Naive thymus-derived CD4-positive, alpha-beta T cell (primary cell): ENCODE measurements around the gene NKAIN2. TPM values are rescaled to one million over a fixed set of nuclear protein-coding genes. Genes with fewer than 3 reads are reported as not detected.

ENCODE experiments used
- ATAC-seq: fragments of 150-1000 bp; cut with Tn5 transposase; 2 replicates; pipeline ENCODE4 v1.10.0; 2021; ENCODE audit warnings: mild to moderate bottlenecking, moderate library complexity
- CTCF ChIA-PET: fragments of 350-600 bp; sonication (Branson Sonifier 250); formaldehyde crosslinking; loops from one replicate; lab custom pipeline; 2021; ENCODE audit warnings: antibody characterized with exemption; lab: Charles Lee
- POLR2A ChIA-PET: fragments of 350-600 bp; sonication (Branson Sonifier 250); formaldehyde crosslinking; loops from one replicate; lab custom pipeline; 2021; ENCODE audit warnings: antibody characterized with exemption, inconsistent platforms; lab: Charles Lee
- DNase-seq, 9 donors: peaks; one replicate each; pipeline versions ENCODE4 v3.0.0 to v3.0.0-alpha.2; 2020 to 2022; ENCODE audit warnings: mixed read lengths in 1 of 9
- H3K27ac ChIP-seq: one replicate; pipeline ENCODE4 v1.7.0; 2013; ENCODE audit warnings: mild to moderate bottlenecking, low read depth, low read length, moderate library complexity
- H3K27me3 ChIP-seq, 2 donors: one replicate each; pipeline ENCODE4 v1.7.0; 2013; ENCODE audit warnings: low read length in 2 of 2, mild to moderate bottlenecking in 2 of 2, moderate library complexity in 2 of 2; ENCODE audit not compliant: control insufficient read depth in 2 of 2, insufficient read depth in 2 of 2
- H3K36me3 ChIP-seq, 3 experiments: 1 replicate in 2 of 3; 2 replicates in 1 of 3; pipeline ENCODE4 v1.7.0; 2013; ENCODE audit warnings: low read length in 3 of 3, mild to moderate bottlenecking in 3 of 3, moderate library complexity in 1 of 3; ENCODE audit not compliant: insufficient read depth in 3 of 3, control insufficient read depth in 2 of 3
- H3K4me1 ChIP-seq, 2 donors: one replicate each; pipeline ENCODE4 v1.7.0; 2013; ENCODE audit warnings: low read length in 2 of 2, mild to moderate bottlenecking in 2 of 2, moderate library complexity in 1 of 2; ENCODE audit not compliant: control insufficient read depth in 2 of 2, insufficient read depth in 2 of 2
- H3K4me3 ChIP-seq: 2 replicates; pipeline ENCODE4 v1.7.0; 2013; ENCODE audit warnings: mild to moderate bottlenecking, low read length
- H3K9me3 ChIP-seq, 3 experiments: 1 replicate in 2 of 3; 2 replicates in 1 of 3; pipeline ENCODE4 v1.7.0; 2013; ENCODE audit warnings: low read length in 3 of 3; ENCODE audit not compliant: control insufficient read depth in 2 of 3
- H3K27ac Mint-ChIP-seq, 9 donors: one replicate each; pipeline ENCODE4 v1.8.0; 2020 to 2022; ENCODE audit warnings: mixed read lengths in 9 of 9, mild to moderate bottlenecking in 8 of 9, moderate library complexity in 5 of 9, inconsistent platforms in 2 of 9
- H3K27me3 Mint-ChIP-seq, 5 donors: one replicate each; pipeline ENCODE4 v1.8.0; 2021 to 2022; ENCODE audit warnings: mixed read lengths in 5 of 5, mild to moderate bottlenecking in 1 of 5
- H3K36me3 Mint-ChIP-seq, 5 donors: one replicate each; pipeline ENCODE4 v1.8.0; 2020 to 2022; ENCODE audit warnings: mixed read lengths in 5 of 5, mild to moderate bottlenecking in 3 of 5, inconsistent platforms in 1 of 5
- H3K4me1 Mint-ChIP-seq, 7 donors: one replicate each; pipeline ENCODE4 v1.8.0; 2020 to 2022; ENCODE audit warnings: mixed read lengths in 7 of 7, mild to moderate bottlenecking in 3 of 7, inconsistent platforms in 1 of 7
- H3K4me3 Mint-ChIP-seq, 10 donors: one replicate each; pipeline ENCODE4 v1.8.0; 2020 to 2022; ENCODE audit warnings: mild to moderate bottlenecking in 10 of 10, mixed read lengths in 10 of 10, moderate library complexity in 6 of 10, inconsistent platforms in 2 of 10
- H3K9me3 Mint-ChIP-seq, 11 donors: one replicate each; pipeline ENCODE4 v1.8.0; 2020 to 2022; ENCODE audit warnings: mixed read lengths in 11 of 11, mild to moderate bottlenecking in 4 of 11, inconsistent platforms in 1 of 11, moderate library complexity in 1 of 11
- intact Hi-C, 2 donors: fragments of 100-400 bp; cut with micrococcal nuclease; formaldehyde crosslinking; loops; one replicate each; pipeline ENCODE4 v1.15.1; 2023
- polyA plus RNA-seq, 2 donors: library from polyadenylated mRNA; unstranded; fragments of 300-500 nt; fragmentation: Illumina TruSeq; gene quantifications; one replicate each; pipeline ENCODE4 v1.2.3, GENCODE V29; 2021
- total RNA-seq, 6 experiments: library from RNA in 5 of 6; stranded (reverse) in 5 of 6; gene quantifications; 1 replicate in 5 of 6; 2 replicates in 1 of 6; pipeline ENCODE4 v1.2.3 and lab custom pipeline; 2021 to 2026

Gene NKAIN2
- total and polyA plus RNA-seq, 7 experiments from 2014 or later: 0.21 to 2.9 TPM; not detected in 5

DNA sequence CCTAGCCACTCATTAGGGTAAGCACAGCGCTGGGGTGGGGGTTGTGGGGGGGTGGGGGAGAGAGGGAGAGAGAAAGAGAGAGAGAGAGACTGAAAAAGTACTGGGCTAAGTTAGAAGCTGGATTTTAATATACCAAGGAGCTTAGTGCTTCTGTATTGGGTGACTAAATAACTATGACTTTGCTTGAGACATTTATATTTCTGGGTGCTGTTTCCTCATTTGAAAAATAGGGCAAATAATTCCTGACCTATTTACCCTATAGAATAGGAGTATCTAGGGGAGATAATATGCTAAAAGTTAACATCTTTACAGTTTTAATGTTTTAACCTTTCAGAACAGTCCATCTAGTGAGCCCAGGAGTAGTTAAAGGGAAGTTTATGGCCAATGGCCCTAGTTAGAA is 7.7 kb downstream of the NKAIN2 start:
- H3K27ac ChIP-seq: no peak overlapping the region
- DNase-seq (no peak), ATAC-seq (no peak)
- intact Hi-C loops: no loop called here
- H3K4me1 Mint-ChIP-seq: no peaks in the 10 kb centered on the region
- H3K27me3 Mint-ChIP-seq: peaks cover 10 to 36% (median 14%) of the 10 kb centered on the region in 5 donors
- POLR2A ChIA-PET: no interaction called here
- no peaks in the 10 kb centered on the region for H3K9me3 ChIP-seq
- CTCF ChIA-PET: no interaction called here
- H3K9me3 Mint-ChIP-seq: no peaks in the 10 kb centered on the region
- no peak overlapping the region for H3K27ac Mint-ChIP-seq
- H3K4me3 Mint-ChIP-seq: no peak overlapping the region
- no peaks in the 10 kb centered on the region for H3K36me3 ChIP-seq
- H3K4me3 ChIP-seq: no peak overlapping the region
- no peaks in the 10 kb centered on the region for H3K36me3 Mint-ChIP-seq
- H3K27me3 ChIP-seq: no peaks in the 10 kb centered on the region
- H3K4me1 ChIP-seq: no peaks in the 10 kb centered on the region

DNA sequence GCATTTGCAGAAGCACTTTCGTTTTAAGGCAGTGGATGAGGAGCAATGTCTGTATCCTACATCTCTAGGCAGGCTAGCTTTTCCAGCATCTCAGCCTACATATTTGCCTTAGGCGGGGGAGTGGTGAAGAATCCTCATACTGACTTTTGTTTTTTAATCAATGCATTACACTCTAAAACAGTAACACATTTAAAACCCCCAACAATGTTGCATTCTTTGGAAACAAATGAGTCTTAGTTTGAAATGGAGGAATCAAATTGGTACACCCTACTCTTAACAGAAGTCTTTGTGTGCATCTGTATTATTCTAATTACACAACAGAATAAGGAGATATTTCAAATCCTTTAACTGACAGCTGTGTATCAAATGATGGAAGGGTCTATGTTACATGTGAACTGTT is 9.0 kb downstream of the NKAIN2 start:
- no peaks in the 10 kb centered on the region for H3K9me3 ChIP-seq
- intact Hi-C loops: no loop called here
- H3K4me1 ChIP-seq: no peaks in the 10 kb centered on the region
- no peak overlapping the region for H3K27ac ChIP-seq
- Mint-ChIP-seq H3K27me3 (peaks cover 8 to 25% (median 12%) of the 10 kb centered on the region in 5 donors), H3K4me3 (no peak overlapping the region), H3K27ac (no peak overlapping the region), H3K36me3 (no peaks in the 10 kb centered on the region), H3K4me1 (no peaks in the 10 kb centered on the region), H3K9me3 (peaks cover 0 to 6% (median 0%) of the 10 kb centered on the region in 11 donors)
- POLR2A ChIA-PET: no interaction called here
- CTCF ChIA-PET: no interaction called here
- H3K36me3 ChIP-seq: no peaks in the 10 kb centered on the region
- H3K27me3 ChIP-seq: no peaks in the 10 kb centered on the region
- ATAC-seq (no peak), DNase-seq (no peak)
- H3K4me3 ChIP-seq: no peak overlapping the region

DNA sequence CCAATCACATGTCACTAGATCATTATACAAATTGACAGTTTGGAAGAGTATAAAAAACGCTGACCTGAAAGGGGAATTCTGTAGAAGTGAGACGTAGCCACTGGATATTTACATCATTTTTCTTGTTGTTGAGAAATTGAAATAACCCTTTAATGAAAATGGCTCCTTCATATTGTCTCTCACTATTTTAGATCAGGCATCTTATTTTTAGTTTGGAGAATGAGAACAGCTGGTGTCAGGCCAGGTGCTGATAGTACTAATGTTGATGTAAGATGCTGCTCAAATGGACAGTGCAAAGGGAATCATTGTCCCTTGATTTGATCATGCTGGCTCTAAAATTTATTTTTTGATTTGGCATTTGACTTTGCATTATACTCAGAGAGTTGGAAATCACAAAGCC is 17.4 kb downstream of the NKAIN2 start:
- peaks cover 0 to 13% (median 0%) of the 10 kb centered on the region in 11 donors for H3K9me3 Mint-ChIP-seq
- H3K27ac ChIP-seq: no peak overlapping the region
- H3K27me3 ChIP-seq: no peaks in the 10 kb centered on the region
- H3K27me3 Mint-ChIP-seq: peaks cover 0 to 5% (median 0%) of the 10 kb centered on the region in 5 donors
- ATAC-seq: no peak
- no peaks in the 10 kb centered on the region for H3K4me1 ChIP-seq
- H3K36me3 ChIP-seq: no peaks in the 10 kb centered on the region
- H3K4me3 Mint-ChIP-seq: no peak overlapping the region
- H3K36me3 Mint-ChIP-seq: no peaks in the 10 kb centered on the region
- intact Hi-C loops: no loop called here
- no peak overlapping the region for H3K4me3 ChIP-seq
- H3K27ac Mint-ChIP-seq: no peak overlapping the region
- no peak for DNase-seq
- H3K4me1 Mint-ChIP-seq: no peaks in the 10 kb centered on the region
- POLR2A ChIA-PET: no interaction called here
- H3K9me3 ChIP-seq: no peaks in the 10 kb centered on the region
- CTCF ChIA-PET: no interaction called here

DNA sequence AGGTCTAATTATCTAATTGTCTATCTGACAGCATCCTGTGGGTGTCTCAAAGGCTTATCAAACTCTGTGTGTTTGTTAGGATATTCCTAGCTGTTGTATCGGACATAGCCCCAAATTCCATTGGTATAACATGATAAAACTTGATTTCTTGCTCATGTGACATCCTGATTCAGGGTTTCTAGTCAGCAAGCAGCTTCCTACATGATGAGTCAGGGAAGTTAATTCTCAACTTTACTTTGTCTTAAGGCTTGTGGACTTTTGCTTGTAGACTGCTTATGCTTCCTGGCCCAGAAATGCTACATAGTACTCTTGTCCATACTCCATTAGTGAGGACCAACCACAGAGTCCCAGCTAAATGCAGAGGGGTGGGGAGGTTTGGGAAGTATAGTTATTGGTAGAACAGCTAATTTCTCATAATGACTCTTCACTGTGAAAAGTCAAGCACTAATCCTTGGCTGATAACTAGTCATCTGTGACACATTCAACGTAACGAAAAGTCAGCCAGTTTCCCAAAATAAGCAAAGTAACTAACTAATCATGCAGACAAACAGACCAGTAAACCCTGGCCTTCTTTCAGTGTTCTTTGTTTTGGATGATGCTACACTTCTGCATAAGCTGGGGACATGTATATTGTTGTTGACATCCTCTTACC is 25.8 kb downstream of the NKAIN2 start:
- Mint-ChIP-seq H3K4me3 (no peak overlapping the region), H3K27ac (no peak overlapping the region), H3K36me3 (no peaks in the 10 kb centered on the region), H3K4me1 (no peaks in the 10 kb centered on the region), H3K27me3 (no peaks in the 10 kb centered on the region), H3K9me3 (peaks cover 0 to 11% (median 0%) of the 10 kb centered on the region in 11 donors)
- no peaks in the 10 kb centered on the region for H3K4me1 ChIP-seq
- DNase-seq (no peak), ATAC-seq (no peak)
- H3K27me3 ChIP-seq: no peaks in the 10 kb centered on the region
- no peaks in the 10 kb centered on the region for H3K9me3 ChIP-seq
- CTCF ChIA-PET: no interaction called here
- POLR2A ChIA-PET: no interaction called here
- H3K27ac ChIP-seq: no peak overlapping the region
- H3K4me3 ChIP-seq: no peak overlapping the region
- H3K36me3 ChIP-seq: no peaks in the 10 kb centered on the region
- intact Hi-C loops: no loop called here

DNA sequence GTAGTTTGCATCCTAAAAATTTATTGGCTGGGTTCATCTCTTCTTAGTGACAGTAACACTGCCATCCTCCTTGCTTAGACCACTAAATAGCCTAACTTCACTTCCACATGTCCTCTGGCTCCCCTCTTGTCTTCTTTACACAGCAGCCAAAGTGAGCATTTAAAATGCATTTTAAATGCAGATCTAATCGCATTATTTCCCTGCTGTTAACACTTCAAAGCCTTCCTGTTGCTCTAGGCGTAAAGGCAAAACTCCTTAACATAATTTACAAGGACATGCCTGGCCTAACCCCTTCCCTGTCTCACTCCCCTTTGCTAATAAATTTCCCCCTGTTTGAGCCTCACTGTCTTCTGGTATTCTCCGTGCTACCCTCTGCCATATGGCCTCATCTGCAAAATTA is 26.5 kb downstream of the NKAIN2 start:
- intact Hi-C loops: no loop called here
- ATAC-seq: no peak
- POLR2A ChIA-PET: no interaction called here

DNA sequence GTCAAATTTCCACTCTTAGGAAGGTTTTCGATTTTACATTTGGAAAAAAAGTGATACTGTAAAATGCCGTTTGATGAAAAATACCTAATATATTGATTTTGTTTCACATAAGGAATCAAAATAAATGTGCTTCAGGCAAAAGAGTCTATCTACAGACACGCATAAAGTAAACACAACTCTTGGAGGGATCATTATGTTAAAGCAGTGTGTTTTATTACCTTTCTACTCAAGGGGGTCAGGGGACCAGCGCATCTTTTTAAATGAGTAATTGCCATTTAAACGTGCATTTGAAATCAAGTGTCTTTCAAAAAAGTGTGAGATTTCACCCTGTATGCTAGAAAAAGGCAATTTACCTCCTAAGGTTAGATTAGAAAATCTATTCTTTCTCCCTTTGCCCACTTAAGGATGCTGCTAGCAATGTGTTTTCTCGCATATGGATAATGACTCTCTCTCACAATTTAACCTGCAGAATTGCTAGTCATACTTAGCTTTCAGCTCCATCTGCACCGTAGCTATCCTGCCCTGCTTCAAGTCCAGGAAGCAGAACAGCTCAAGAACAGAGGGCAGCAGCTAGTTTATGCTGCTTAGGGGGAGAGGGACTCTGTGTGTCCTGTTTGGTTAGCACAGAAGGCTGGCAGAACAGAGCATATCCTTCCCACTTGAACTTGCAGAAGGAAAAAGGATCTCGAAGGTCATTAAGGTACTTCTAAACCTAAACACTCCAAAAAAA is 35.0 kb downstream of the NKAIN2 start:
- H3K36me3 Mint-ChIP-seq: no peaks in the 10 kb centered on the region
- H3K4me1 Mint-ChIP-seq: no peaks in the 10 kb centered on the region
- peaks cover 0 to 5% (median 0%) of the 10 kb centered on the region in 5 donors for H3K27me3 Mint-ChIP-seq
- H3K27ac Mint-ChIP-seq: no peak overlapping the region
- no peak overlapping the region for H3K4me3 ChIP-seq
- H3K27ac ChIP-seq: no peak overlapping the region
- ChIA-PET POLR2A (no interaction called here), CTCF (no interaction called here)
- ATAC-seq (no peak), DNase-seq (no peak)
- no peaks in the 10 kb centered on the region for H3K27me3 ChIP-seq
- H3K9me3 Mint-ChIP-seq: peaks cover 0 to 11% (median 0%) of the 10 kb centered on the region in 11 donors
- H3K36me3 ChIP-seq: no peaks in the 10 kb centered on the region
- no peak overlapping the region for H3K4me3 Mint-ChIP-seq
- H3K9me3 ChIP-seq: no peaks in the 10 kb centered on the region
- no peaks in the 10 kb centered on the region for H3K4me1 ChIP-seq
- intact Hi-C loops: no loop called here

More for the DNA sequence above, 26.5 kb downstream of the NKAIN2 start:
- H3K4me1 Mint-ChIP-seq: no peaks in the 10 kb centered on the region
- H3K27me3 Mint-ChIP-seq: no peaks in the 10 kb centered on the region
- H3K4me3 Mint-ChIP-seq: no peak overlapping the region
- CTCF ChIA-PET: no interaction called here
- H3K36me3 ChIP-seq: no peaks in the 10 kb centered on the region
- no peaks in the 10 kb centered on the region for H3K27me3 ChIP-seq
- H3K4me1 ChIP-seq: no peaks in the 10 kb centered on the region
- H3K36me3 Mint-ChIP-seq: no peaks in the 10 kb centered on the region
- no peak overlapping the region for H3K27ac ChIP-seq
- peaks cover 0 to 11% (median 0%) of the 10 kb centered on the region in 11 donors for H3K9me3 Mint-ChIP-seq
- no peaks in the 10 kb centered on the region for H3K9me3 ChIP-seq
- no peak for DNase-seq
- no peak overlapping the region for H3K27ac Mint-ChIP-seq
- H3K4me3 ChIP-seq: no peak overlapping the region
